ENCODE results near the gene CPN2.

GRCh38 chr3:194346621-194347020, 4.5 kb downstream of the CPN2 start:
- TF ChIP-seq GATA3 (IDR thresholded peaks at IDR 0.05; ENCODE audit: low read depth, low read length) = no peak
- TF ChIP-seq GATA2 (IDR thresholded peaks at IDR 0.05; ENCODE audit: low read depth, low read length) = no peak
